Lung (tissue), 12 donors: Measurements from ENCODE around the gene LIPA. TPM values are rescaled to one million over a fixed set of nuclear protein-coding genes. Genes with fewer than 3 reads are reported as not detected.
A peak's percentile ranks its signal among the peaks of the same experiment; 100 is the strongest.

Source experiments
- ATAC-seq: fragments of 200-7000 bp; cut with Tn5 transposase; one replicate; pipeline ENCODE4 v1.9.1; 2020; ENCODE audit warnings: moderate number of reproducible peaks; ENCODE audit not compliant: insufficient read depth, low FRiP score
- DNase-seq, 3 donors: peaks; one replicate each; pipeline ENCODE4 v3.0.0-alpha.2; 2013 to 2017
- H3K27ac ChIP-seq, 2 donors: one replicate each; pipeline ENCODE4 v1.5.1; 2013; ENCODE audit warnings: mild to moderate bottlenecking in 2 of 2, moderate library complexity in 2 of 2, control low read depth in 1 of 2, inconsistent platforms in 1 of 2, low read depth in 1 of 2, low read length in 1 of 2
- H3K27me3 ChIP-seq, 3 donors: one replicate each; pipeline ENCODE4 v1.5.1; 2013; ENCODE audit warnings: low read length in 2 of 3; ENCODE audit not compliant: control insufficient read depth in 3 of 3, insufficient read depth in 3 of 3
- H3K36me3 ChIP-seq, 4 donors: one replicate each; pipeline ENCODE4 v1.5.1; 2013; ENCODE audit warnings: low read length in 4 of 4, mild to moderate bottlenecking in 1 of 4, moderate library complexity in 1 of 4; ENCODE audit not compliant: control insufficient read depth in 4 of 4, insufficient read depth in 4 of 4
- H3K4me1 ChIP-seq, 5 donors: one replicate each; pipeline ENCODE4 v1.5.1; 2013; ENCODE audit warnings: low read length in 5 of 5, mild to moderate bottlenecking in 2 of 5, moderate library complexity in 1 of 5; ENCODE audit not compliant: control insufficient read depth in 5 of 5, insufficient read depth in 5 of 5
- H3K4me3 ChIP-seq: one replicate; pipeline ENCODE4 v1.5.1; 2013; ENCODE audit warnings: mild to moderate bottlenecking, control low read depth, moderate library complexity
- H3K9ac ChIP-seq, 2 donors: one replicate each; pipeline ENCODE4 v1.5.1; 2013; ENCODE audit warnings: low read length in 2 of 2, control low read depth in 1 of 2; ENCODE audit not compliant: insufficient read depth in 1 of 2
- H3K9me3 ChIP-seq, 4 donors: one replicate each; pipeline ENCODE4 v1.5.1; 2013; ENCODE audit warnings: low read length in 3 of 4, mild to moderate bottlenecking in 1 of 4, moderate library complexity in 1 of 4; ENCODE audit not compliant: control insufficient read depth in 4 of 4, insufficient read depth in 3 of 4
- WGBS, 2 donors: extraction: QIAGEN DNeasy Blood & Tissue Kit; methylation state at CpG; one replicate each; pipeline ENCODE4 v1.1.7; 2013; 5-methylcytosine and 5-hydroxymethylcytosine counted together
- polyA plus RNA-seq, 2 donors: library from polyadenylated mRNA; stranded (reverse); fragments of 200-250 nt; gene quantifications; one replicate each; pipeline ENCODE4 v1.2.1, GENCODE V29; 2013
- total RNA-seq, 2 donors: library from RNA; depleted of rRNA in 1 of 2; stranded (reverse); fragments of >200 nt in 1 of 2; gene quantifications; one replicate each; pipeline ENCODE4 v1.2.1, GENCODE V29; 2014 to 2021
- TF ChIP-seq, protein P1 (sequence below): IDR thresholded peaks from 2 replicates; pipeline ENCODE4 v1.5.1; 2012; ENCODE audit warnings: mild to moderate bottlenecking; ENCODE audit errors: control extremely low read depth, extremely low read depth
- donor health status: control.
- donor health status: control.
- donor health status: Bipolar disorder and iron deficiency.
- donor health status: healthy.
- donor health status: DM: yes; HTN: yes; CAD: no.

LIPA gene
- total and polyA plus RNA-seq, 4 donors: 24.0 to 140 (median 71.7) TPM

DNA sequence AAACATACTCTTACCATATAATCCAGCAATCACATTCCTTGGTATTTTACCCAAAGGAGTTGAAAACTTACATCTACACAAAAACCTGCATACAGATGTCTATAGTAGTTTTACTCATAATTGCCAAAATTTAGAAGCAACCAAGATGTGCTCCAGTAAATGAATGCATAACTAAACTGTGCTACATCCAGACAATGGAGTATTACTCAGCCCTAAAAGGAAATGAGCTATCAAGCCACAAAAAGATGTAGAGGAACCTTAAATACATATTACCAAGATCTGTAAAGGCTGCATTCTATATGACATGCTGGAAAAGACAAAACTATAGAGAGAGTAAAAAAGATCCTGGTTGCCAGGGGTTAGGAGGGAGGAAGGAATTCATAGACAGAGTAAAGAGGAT is 22.6 kb downstream of the LIPA start:
- TF ChIP-seq, protein P1, sequence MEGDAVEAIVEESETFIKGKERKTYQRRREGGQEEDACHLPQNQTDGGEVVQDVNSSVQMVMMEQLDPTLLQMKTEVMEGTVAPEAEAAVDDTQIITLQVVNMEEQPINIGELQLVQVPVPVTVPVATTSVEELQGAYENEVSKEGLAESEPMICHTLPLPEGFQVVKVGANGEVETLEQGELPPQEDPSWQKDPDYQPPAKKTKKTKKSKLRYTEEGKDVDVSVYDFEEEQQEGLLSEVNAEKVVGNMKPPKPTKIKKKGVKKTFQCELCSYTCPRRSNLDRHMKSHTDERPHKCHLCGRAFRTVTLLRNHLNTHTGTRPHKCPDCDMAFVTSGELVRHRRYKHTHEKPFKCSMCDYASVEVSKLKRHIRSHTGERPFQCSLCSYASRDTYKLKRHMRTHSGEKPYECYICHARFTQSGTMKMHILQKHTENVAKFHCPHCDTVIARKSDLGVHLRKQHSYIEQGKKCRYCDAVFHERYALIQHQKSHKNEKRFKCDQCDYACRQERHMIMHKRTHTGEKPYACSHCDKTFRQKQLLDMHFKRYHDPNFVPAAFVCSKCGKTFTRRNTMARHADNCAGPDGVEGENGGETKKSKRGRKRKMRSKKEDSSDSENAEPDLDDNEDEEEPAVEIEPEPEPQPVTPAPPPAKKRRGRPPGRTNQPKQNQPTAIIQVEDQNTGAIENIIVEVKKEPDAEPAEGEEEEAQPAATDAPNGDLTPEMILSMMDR: no peak
- DNase-seq (no peak), ATAC-seq (no peak)
- Histone ChIP-seq H3K27me3 (no peaks in the 10 kb centered on the region), H3K4me1 (peaks cover 0 to 13% (median 8%) of the 10 kb centered on the region in 5 donors), H3K36me3 (peaks cover 0 to 3% (median 2%) of the 10 kb centered on the region in 4 donors), H3K9ac (no peak overlapping the region), H3K9me3 (no peaks in the 10 kb centered on the region), H3K4me3 (no peak overlapping the region), H3K27ac (no peak overlapping the region)

DNA sequence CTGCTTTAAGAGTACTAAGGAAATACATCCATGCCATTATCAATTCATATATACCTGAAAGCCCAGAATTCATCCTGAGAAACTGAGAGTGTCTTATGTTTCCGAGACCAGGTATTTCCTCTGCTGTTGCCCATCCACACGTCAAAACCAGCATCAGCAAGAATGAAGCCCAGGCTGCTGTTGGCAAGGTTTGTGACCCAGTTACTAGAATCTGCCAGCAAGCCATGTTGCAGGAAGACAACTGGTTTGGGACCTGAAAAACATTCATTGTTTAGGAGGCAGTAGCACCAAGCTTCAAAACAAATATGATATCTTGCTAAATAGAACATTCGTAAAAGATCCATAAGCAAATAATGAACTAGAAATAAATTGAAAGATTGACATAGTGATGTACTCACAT is 23.4 kb downstream of the LIPA start:
- no peak overlapping the region for H3K27ac ChIP-seq
- peaks cover 0 to 13% (median 8%) of the 10 kb centered on the region in 5 donors for H3K4me1 ChIP-seq
- no peak for DNase-seq
- no peak for ATAC-seq
- H3K9ac ChIP-seq: no peak overlapping the region
- H3K27me3 ChIP-seq: no peaks in the 10 kb centered on the region
- peaks cover 0 to 3% (median 2%) of the 10 kb centered on the region in 4 donors for H3K36me3 ChIP-seq
- H3K9me3 ChIP-seq: no peaks in the 10 kb centered on the region
- TF ChIP-seq, protein P1: no peak
- WGBS, 2 donors: 96 to 98% methylated on average over 3 of the region's 3 CpGs
- no peak overlapping the region for H3K4me3 ChIP-seq

DNA sequence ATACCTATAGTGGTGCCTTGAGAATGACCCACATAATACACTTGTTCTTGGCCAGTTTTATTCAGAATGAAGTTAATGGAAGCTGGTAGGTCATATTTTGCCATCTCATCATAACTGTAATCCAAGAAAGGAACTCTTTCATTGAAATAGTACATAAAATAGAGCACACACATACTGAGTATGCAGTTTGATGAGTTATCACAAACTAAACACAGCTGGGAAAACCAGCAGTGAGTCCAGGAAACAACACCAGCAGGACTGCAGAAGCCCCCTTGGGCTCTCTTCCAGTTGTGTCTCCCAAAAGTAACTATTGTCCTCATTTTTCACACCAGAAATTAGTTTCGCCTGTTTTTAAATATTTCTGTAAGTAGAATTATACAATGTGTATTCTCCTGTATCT is 24.7 kb downstream of the LIPA start:
- 91 to 92% methylated on average over 1 of the region's 1 CpG for WGBS, 2 donors
- peaks cover 0 to 13% (median 8%) of the 10 kb centered on the region in 5 donors for H3K4me1 ChIP-seq
- ATAC-seq (no peak), DNase-seq (peak; percentile 63 to 95 (median 92))
- TF ChIP-seq, protein P1: no peak
- H3K36me3 ChIP-seq: peaks cover 0 to 3% (median 2%) of the 10 kb centered on the region in 4 donors
- no peaks in the 10 kb centered on the region for H3K9me3 ChIP-seq
- peak overlapping the region in 1 of 2 donors; percentile 15 for H3K27ac ChIP-seq
- H3K9ac ChIP-seq: no peak overlapping the region
- no peak overlapping the region for H3K4me3 ChIP-seq
- H3K27me3 ChIP-seq: no peaks in the 10 kb centered on the region
